ENCODE measurements around the gene EXO1.

EXO1 gene

GRCh38 chr1:241881440-241881839, 33.4 kb downstream of the EXO1 start:
- TF ChIP-seq, protein P1, sequence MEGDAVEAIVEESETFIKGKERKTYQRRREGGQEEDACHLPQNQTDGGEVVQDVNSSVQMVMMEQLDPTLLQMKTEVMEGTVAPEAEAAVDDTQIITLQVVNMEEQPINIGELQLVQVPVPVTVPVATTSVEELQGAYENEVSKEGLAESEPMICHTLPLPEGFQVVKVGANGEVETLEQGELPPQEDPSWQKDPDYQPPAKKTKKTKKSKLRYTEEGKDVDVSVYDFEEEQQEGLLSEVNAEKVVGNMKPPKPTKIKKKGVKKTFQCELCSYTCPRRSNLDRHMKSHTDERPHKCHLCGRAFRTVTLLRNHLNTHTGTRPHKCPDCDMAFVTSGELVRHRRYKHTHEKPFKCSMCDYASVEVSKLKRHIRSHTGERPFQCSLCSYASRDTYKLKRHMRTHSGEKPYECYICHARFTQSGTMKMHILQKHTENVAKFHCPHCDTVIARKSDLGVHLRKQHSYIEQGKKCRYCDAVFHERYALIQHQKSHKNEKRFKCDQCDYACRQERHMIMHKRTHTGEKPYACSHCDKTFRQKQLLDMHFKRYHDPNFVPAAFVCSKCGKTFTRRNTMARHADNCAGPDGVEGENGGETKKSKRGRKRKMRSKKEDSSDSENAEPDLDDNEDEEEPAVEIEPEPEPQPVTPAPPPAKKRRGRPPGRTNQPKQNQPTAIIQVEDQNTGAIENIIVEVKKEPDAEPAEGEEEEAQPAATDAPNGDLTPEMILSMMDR (IDR thresholded peaks at IDR 0.05; ENCODE audit: low read depth, low read length, missing control alignments), result no peak
- no peak overlapping the region for H3K4me3 ChIP-seq (ENCODE audit: low read depth, low read length)
- DNase-seq (ENCODE audit: low read depth), result no peak

DNA sequence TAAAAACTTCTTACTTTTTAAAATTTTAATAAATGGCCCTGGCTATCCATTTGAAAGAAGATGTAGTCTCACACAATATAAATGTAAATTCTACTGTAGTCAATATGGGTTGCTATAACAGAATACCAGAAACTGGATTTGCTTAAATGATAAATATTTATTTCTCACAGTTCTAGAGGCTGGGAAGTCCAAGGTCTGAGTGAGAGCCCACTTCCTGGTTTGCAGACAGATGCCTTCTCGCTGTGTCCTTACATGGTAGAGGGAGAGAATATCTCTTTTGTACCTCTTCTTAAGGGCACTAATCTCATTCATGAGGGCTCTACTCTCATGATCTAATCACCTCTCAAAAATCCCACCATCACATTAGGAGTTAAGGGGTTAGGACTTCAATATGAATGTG, 35.2 kb downstream of the EXO1 start:
- H3K4me3 ChIP-seq (ENCODE audit: low read depth, low read length), result no peak overlapping the region
- TF ChIP-seq, protein P1 (IDR thresholded peaks at IDR 0.05; ENCODE audit: low read depth, low read length, missing control alignments), result no peak
- no peak for DNase-seq (ENCODE audit: low read depth)

- no peak overlapping the region for H3K4me3 ChIP-seq (ENCODE audit: low read depth, low read length)
- TF ChIP-seq, protein P1 (IDR thresholded peaks at IDR 0.05; ENCODE audit: low read depth, low read length, missing control alignments), result no peak
- no peak for DNase-seq (ENCODE audit: low read depth)
These were observed 40.2 kb downstream of the EXO1 start for GRCh38 chr1:241888232-241888631.

- no peak overlapping the region for H3K4me3 ChIP-seq (ENCODE audit: low read depth, low read length)
- TF ChIP-seq, protein P1 (IDR thresholded peaks at IDR 0.05; ENCODE audit: low read depth, low read length, missing control alignments), result no peak
- DNase-seq (ENCODE audit: low read depth), result no peak
These were observed 43.3 kb downstream of the EXO1 start for GRCh38 chr1:241891296-241891695.

- TF ChIP-seq, protein P1 (IDR thresholded peaks at IDR 0.05; ENCODE audit: low read depth, low read length, missing control alignments), result no peak
- no peak for DNase-seq (ENCODE audit: low read depth)
- H3K4me3 ChIP-seq (ENCODE audit: low read depth, low read length), result no peak overlapping the region
These were observed 46.0 kb downstream of the EXO1 start for GRCh38 chr1:241894016-241894415.

DNA sequence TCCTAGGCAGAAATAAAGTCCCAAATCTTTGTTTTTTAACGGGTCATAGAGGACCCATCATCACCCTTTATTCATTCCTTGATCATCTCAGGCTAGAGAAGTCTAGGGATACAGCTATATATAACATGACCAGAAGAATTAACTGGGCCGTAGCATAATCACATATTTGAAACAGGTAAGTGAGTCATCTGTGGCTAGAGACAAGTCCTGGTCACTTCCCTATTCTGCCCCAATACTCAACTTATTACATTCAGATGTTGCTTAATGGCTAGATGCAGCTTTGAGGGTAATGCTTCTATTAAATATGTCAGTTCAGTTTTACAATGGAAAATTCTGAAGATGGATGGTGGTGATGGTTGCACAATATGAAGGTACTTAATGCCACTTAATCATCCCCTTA, 47.0 kb downstream of the EXO1 start:
- H3K4me3 ChIP-seq (ENCODE audit: low read depth, low read length), result no peak overlapping the region
- TF ChIP-seq, protein P1 (IDR thresholded peaks at IDR 0.05; ENCODE audit: low read depth, low read length, missing control alignments), result no peak
- DNase-seq (ENCODE audit: low read depth), result no peak

DNA sequence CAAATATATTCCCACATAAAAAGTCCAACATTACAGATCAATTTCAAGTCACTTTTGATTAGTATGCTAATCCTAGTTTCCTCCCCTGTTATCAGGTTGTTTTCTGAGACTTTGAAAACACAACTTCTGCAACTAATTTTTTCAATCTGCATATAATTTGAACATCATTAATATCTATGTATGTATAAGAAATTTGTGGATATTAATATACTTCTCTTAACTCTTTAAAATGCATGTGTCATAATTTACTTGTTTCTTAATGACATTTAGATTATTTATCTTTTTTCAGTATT, 48.6 kb downstream of the EXO1 start:
- TF ChIP-seq, protein P1 (IDR thresholded peaks at IDR 0.05; ENCODE audit: low read depth, low read length, missing control alignments), result no peak
- DNase-seq (ENCODE audit: low read depth), result no peak
- no peak overlapping the region for H3K4me3 ChIP-seq (ENCODE audit: low read depth, low read length)

Measured in GM12864 (cell line).